NOMO-1 (cell line): Measurements from ENCODE around the gene MTARC1.

ENCODE experiments used
- DNase-seq, 2 experiments: peaks; one replicate each; lab custom pipeline; 2025; ENCODE audit not compliant: unreplicated experiment in 2 of 2; lab: John Stamatoyannopoulos, UW

The MTARC1 gene

GRCh38 chr1:220786337-220787068 lies at the start of gene MTARC1:
MTARC1 (plus strand) TSS chr1:220786913; CDS start chr1:220786945, 32 bp downstream.
- peak; percentile 58 to 78 for DNase-seq

DNA sequence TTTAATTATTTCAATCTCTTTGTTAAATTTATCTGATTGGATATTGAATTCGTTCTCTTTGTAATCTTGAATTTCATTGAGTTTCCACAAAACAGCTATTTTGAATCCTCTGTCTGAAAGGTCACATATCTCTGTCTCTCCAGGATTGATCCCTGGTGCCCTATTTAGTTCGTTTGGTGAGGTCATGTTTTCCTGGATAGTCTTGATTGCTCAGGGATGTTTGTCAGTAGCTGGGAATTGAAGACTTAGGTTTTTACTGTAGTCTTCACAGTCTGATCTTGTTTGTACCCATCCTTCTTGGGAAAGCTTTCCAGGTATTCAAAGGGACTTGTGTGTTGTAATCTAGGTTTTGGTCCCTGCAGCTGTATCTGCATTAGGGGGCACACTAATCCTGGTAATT lies 45.4 kb upstream of the MTARC1 start:
- DNase-seq: no peak

DNA sequence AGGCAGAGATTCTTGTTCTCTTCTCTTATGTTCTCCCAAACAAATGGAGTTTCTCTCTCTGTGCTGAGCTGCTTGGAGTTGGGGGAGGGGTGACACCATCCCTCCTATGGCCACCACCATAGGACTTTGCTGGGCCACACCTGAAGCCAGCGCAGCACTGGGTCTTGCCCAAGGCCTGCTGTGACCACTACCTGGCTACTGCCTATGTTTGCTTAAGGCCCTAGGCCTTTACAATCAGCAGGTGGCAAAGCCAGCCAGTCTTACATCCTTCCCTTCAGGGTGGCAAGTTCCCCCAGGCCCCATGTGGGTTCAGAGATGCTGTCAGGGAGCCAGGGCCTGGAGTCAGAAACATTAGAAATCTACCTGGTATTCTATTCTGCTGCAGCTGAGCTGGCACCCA lies 44.9 kb upstream of the MTARC1 start:
- no peak for DNase-seq

DNA sequence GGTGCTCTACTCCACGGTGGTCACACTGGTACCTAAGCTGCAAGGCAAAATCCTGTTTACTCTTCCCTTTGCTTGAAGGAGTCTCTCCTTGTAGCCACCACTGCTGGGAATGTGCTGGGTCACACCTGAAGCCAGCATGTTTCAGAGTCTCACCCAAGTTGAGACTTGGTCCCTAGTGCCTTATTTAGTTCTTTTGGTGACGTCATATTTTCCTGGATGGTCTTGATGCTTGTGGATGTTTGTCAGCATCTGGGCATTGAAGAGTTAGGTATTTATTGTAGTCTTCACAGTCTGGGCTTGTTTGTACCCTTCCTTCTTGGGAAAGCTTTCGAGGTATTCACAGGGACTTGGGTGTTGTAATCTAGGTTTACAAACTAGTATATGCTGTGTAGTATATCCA lies 44.2 kb upstream of the MTARC1 start:
- DNase-seq: no peak

- DNase-seq: no peak
Measured at GRCh38 chr1:220746851-220747250, 39.9 kb upstream of the MTARC1 start.

GRCh38 chr1:220747437-220748088 lies 39.1 kb upstream of the MTARC1 start:
- DNase-seq: no peak

DNA sequence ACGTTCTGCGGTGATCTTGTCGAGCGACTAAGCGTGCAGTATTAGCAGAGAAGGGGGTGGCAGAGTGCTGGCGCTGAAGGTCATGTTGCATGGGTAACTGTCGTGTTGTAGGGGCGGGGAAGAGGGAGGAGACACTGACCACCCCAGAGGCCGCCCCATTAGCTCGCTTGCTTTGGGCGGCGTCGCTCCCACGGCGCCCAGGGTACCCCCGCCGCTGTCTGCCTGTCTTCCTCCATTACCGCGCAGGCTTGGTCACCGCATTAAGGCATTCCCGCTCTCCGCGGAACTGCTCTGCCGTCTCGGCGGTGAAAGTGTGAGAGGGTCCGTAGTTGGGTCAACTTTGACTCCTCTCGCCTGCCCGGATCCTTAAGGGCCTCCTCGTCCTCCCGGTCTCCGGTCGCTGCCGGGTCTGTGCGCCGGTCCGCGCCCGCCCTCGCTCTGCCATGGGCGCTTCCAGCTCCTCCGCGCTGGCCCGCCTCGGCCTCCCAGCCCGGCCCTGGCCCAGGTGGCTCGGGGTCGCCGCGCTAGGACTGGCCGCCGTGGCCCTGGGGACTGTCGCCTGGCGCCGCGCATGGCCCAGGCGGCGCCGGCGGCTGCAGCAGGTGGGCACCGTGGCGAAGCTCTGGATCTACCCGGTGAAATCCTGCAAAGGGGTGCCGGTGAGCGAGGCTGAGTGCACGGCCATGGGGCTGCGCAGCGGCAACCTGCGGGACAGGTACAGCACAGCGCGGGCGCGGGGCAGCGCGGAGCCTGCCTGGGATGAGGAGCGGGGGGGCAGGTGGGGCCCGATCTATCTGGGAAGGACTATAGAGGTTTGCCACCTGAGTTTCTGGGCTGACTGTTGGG lies 38.4 kb upstream of the MTARC1 start, which contains the start of gene MTARC2:
Gene MTARC2, plus strand, starts transcription at position 234 of the 846 bp plus-strand sequence. Its CDS starts 210 bp downstream, at position 444.
- DNase-seq: peak; percentile 85 to 91

DNA sequence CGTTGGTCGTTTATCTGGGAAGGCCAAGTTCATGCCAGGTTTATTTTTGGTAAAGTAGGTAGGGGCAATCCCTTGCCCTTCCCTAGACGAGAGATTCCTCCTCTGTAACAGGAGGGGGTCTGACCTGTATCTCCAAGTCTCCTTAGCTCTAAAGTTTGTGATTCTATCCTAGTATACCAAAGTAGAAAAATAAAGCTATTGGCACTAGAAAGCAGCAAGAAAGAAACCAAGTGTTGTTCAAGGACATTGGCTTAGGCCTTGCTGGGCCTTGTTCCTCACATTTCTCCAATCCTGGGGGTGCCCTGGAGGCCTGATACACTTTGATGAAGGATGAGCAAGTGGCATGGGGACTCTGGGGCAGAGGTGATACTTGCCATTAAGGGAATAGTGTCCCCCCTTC lies 37.8 kb upstream of the MTARC1 start:
- DNase-seq: no peak

- DNase-seq: no peak
Measured at GRCh38 chr1:220750131-220750515, 36.6 kb upstream of the MTARC1 start.

DNA sequence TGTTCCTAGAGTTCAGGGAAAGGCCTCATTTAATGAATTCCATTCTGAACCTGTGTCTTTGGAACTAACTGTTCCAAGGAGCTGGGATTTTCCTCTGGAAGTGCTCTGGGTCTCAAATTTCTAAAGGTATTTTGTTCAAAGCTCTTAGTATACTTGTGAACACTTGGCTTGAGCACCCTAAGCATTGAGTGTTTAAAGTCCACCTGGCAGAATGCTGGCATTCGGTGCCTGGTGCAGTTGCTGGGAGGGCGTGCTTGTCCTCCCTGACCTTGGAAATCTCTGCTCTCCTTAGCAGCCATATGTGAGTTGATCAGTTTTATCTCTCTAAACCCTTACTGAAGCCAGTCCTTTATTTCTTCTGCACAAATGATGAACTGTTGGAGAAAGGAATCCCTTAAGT lies 35.6 kb upstream of the MTARC1 start:
- DNase-seq: no peak

DNA sequence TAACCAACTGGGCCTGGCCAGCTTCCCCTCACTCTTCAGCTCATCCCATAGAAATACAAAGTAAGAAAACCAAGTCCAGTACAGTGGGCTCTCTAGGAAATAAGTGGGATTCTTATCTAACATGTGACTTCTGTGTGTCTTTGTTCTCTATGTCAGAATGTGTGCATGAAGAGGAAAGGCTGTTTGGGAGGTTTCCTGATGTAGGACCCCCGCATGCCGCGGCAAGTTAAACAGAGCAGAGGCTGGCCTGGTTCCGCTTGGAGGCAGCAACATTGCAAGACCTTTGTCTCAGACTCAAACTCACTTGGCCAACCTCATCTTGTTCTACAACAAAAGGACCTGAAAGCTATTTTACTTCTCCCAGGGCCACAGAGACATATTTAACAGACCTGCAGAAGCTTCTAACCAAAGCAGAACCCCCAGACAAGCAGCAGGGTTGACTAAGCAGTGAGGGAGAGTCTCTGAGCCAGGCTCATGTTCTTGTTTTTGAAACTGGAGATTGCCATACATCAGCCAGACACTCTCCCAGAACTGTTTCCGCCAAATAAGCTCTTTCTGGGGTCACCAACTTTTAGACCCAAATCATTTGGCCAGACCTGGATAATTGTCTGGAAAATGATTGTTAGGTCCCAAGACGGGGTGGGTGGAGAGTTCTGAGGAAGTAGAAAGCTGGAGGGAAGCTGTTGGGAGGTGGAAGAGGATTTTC lies 32.3 kb upstream of the MTARC1 start:
- DNase-seq: no peak

- no peak for DNase-seq
Measured at GRCh38 chr1:220754918-220755295, 31.8 kb upstream of the MTARC1 start.

DNA sequence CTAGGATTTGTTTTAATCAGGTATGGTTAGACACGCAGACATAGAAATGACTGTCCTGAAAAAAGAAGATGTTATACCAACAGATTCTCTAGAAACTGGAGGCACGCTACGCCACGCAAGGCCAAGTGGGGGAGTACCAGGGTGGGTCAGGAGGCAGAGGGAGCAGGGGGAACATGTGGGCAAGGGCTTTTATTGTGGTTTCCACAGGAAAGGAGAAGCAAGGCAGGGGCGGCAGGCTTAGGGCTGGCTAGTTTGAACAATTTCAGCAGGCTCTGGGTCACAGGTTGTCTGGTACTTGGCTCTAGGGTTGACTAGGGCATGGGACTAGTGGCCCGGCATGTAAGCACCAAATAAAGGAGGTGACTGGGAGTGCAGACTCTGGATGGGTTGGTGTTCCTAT lies 31.4 kb upstream of the MTARC1 start:
- no peak for DNase-seq

DNA sequence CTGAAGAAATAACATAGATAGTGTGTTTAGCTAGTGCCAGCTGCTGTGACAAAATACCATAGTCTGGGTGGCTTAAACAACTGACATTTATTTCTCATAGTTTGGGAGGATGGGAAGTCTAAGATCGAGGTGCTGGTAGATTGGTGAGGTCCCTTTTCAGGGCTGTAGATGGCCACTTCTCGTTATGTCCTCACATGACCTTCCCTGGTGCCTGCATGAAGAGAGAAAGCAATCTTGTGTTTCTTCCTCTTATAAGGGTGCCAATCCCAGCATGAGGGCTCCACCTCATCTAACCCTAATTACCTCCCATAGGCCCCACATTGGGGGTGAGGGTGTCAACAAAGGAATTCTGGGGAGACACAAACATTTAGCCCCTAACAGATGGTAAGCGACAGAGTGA lies 29.3 kb upstream of the MTARC1 start:
- no peak for DNase-seq

DNA sequence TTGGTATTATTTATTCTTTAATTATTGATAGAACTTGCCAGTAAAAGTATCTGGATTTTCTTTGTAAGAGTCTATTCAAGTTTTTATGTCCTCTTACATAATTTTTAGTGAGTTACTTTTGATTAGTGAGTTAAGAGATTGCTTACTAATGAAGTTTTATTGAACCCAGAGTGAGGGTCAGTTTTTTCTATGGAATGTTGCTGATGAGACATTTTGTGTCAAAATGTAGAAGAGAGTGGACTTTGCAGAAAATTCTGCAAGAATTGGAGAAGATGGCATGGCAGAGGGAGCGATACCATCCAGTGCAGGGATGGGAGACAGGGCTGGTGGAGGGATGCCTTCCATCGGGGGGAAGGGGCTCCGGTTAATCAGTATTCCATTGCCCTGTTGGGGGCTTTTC lies 27.6 kb upstream of the MTARC1 start:
- DNase-seq: no peak

GRCh38 chr1:220761688-220762427 lies 24.9 kb upstream of the MTARC1 start:
- DNase-seq: no peak

DNA sequence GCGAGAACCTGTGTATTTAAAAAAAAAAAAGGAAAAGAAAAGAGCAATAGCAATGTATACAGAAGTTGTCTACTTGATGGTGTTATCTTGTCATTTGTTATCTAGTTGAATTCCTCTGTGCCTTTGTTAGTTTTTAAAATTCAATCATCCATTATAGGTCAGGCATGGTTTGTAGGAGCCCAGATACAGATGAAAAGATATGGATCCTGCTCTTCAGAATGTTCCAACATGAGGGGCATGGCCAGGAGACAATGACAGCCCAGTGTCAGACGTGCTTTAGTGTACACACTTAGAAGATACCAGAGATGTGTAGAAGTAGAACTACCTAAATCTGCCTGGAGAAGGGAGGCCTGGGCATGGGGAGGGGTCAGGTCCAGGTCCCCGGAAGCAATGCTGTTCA lies 22.0 kb upstream of the MTARC1 start:
- no peak for DNase-seq

GRCh38 chr1:220767312-220768125 lies 19.2 kb upstream of the MTARC1 start:
- peak in 1 of 2 experiments; percentile 42 for DNase-seq

DNA sequence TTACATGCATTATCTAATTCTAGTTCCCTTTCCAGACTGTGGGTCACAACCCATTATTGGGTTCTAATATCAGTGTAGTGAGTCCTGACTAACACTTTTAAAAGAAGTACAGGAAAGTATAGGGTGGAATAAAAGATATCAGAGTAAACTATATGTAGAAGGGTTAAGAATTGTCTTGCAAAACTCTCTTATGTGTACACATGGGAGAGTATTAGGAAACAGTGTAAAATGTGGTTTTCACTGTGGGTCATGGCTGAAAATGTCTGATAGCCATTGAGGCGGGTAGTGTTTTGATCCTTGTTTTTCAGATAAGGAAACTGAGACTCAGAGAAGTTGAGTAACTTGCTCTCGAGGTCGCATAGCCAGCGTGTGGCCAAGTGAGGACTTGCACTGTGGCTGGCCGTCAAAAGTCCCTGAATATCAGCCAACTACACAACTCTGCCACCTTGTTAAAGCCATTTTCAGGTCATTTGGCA lies 18.5 kb upstream of the MTARC1 start:
- DNase-seq: peak in 1 of 2 experiments; percentile 40
